ENCODE results near the gene PRAMEF5.
"Not testable (repeated sequence)": the region's sequence is repeated elsewhere in the genome, so short reads cannot be mapped to it uniquely, and the experiment has no call there.

Gene PRAMEF5

GRCh38 chr1:13245841-13246553 lies 8.0 kb upstream of the PRAMEF5 start:
- H3K36me3 ChIP-seq (ENCODE audit: control insufficient read depth in 2 of 2, insufficient read depth in 1 of 2, low read length in 2 of 2); H3K27ac ChIP-seq (ENCODE audit: extremely low read depth, low read depth, low read length); CTCF ChIA-PET; H3K4me3 ChIP-seq (ENCODE audit: low read depth, low read length); POLR2A ChIA-PET; H3K4me1 ChIP-seq (ENCODE audit: control insufficient read depth, insufficient read depth, low read length); H3K9me3 ChIP-seq (ENCODE audit: control insufficient read depth, insufficient read depth, low read depth, low read length): not testable (repeated sequence)

- POLR2A ChIA-PET; CTCF ChIA-PET; H3K4me1 ChIP-seq (ENCODE audit: control insufficient read depth, insufficient read depth, low read length); H3K9me3 ChIP-seq (ENCODE audit: control insufficient read depth, insufficient read depth, low read depth, low read length); H3K4me3 ChIP-seq (ENCODE audit: low read depth, low read length); H3K27ac ChIP-seq (ENCODE audit: extremely low read depth, low read depth, low read length); H3K36me3 ChIP-seq (ENCODE audit: control insufficient read depth in 2 of 2, insufficient read depth in 1 of 2, low read length in 2 of 2): not testable (repeated sequence)
Measured at GRCh38 chr1:13246554-13246871, 7.5 kb upstream of the PRAMEF5 start.

DNA sequence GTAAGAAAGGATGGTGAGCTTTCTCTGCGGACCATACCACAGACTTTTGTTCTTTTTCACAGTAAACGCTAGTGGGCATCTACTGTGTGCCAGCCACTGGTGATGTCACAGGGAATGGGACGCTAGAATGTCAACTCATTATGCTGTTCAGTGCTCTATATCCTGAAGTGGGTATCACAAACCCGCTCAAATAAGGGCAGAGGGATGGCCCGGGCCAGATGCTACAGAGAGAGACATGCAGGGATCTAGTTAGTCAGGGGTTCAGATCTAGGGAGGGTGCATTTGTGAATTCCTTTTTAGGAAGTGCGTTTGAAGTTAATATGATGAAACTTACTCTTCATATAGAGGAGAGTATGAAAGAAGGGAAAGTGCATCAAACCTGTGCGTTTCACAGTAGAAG lies 6.9 kb upstream of the PRAMEF5 start:
- H3K4me1 ChIP-seq (ENCODE audit: control insufficient read depth, insufficient read depth, low read length); H3K27ac ChIP-seq (ENCODE audit: extremely low read depth, low read depth, low read length); H3K36me3 ChIP-seq (ENCODE audit: control insufficient read depth in 2 of 2, insufficient read depth in 1 of 2, low read length in 2 of 2); H3K4me3 ChIP-seq (ENCODE audit: low read depth, low read length); CTCF ChIA-PET; H3K9me3 ChIP-seq (ENCODE audit: control insufficient read depth, insufficient read depth, low read depth, low read length); POLR2A ChIA-PET: not testable (repeated sequence)

GRCh38 chr1:13265124-13265523 lies 11.1 kb downstream of the PRAMEF5 start:
- H3K27ac ChIP-seq (ENCODE audit: extremely low read depth, low read depth, low read length); CTCF ChIA-PET; H3K4me3 ChIP-seq (ENCODE audit: low read depth, low read length); H3K4me1 ChIP-seq (ENCODE audit: control insufficient read depth, insufficient read depth, low read length); H3K9me3 ChIP-seq (ENCODE audit: control insufficient read depth, insufficient read depth, low read depth, low read length); POLR2A ChIA-PET; H3K36me3 ChIP-seq (ENCODE audit: control insufficient read depth in 2 of 2, insufficient read depth in 1 of 2, low read length in 2 of 2): not testable (repeated sequence)

GRCh38 chr1:13277016-13277415 lies 23.0 kb downstream of the PRAMEF5 start:
- POLR2A ChIA-PET; H3K4me1 ChIP-seq (ENCODE audit: control insufficient read depth, insufficient read depth, low read length): not testable (repeated sequence)

DNA sequence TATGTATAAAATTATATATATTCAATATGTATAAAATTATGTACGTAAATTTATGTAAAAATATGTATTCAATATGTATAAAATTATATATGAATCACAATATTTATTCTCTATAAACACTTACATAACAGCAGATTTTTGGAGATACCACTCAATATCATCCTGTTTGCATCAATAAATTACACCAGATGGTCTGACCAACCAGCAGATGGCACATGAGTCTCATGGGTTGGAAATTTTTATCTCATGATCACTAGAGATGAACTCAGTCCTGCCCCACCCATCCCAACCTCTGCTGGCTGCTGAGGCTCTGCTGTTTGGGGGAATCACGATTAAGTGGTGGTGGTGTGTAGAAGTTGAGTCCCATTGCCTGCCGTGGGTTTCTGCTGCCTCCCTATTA lies 25.6 kb downstream of the PRAMEF5 start:
- H3K27ac ChIP-seq (ENCODE audit: extremely low read depth, low read depth, low read length); H3K4me1 ChIP-seq (ENCODE audit: control insufficient read depth, insufficient read depth, low read length); POLR2A ChIA-PET; H3K9me3 ChIP-seq (ENCODE audit: control insufficient read depth, insufficient read depth, low read depth, low read length); H3K4me3 ChIP-seq (ENCODE audit: low read depth, low read length); CTCF ChIA-PET; H3K36me3 ChIP-seq (ENCODE audit: control insufficient read depth in 2 of 2, insufficient read depth in 1 of 2, low read length in 2 of 2): not testable (repeated sequence)

More at GRCh38 chr1:13277016-13277415, 23.0 kb downstream of the PRAMEF5 start:
- CTCF ChIA-PET; H3K9me3 ChIP-seq (ENCODE audit: control insufficient read depth, insufficient read depth, low read depth, low read length); H3K36me3 ChIP-seq (ENCODE audit: control insufficient read depth in 2 of 2, insufficient read depth in 1 of 2, low read length in 2 of 2); H3K27ac ChIP-seq (ENCODE audit: extremely low read depth, low read depth, low read length); H3K4me3 ChIP-seq (ENCODE audit: low read depth, low read length): not testable (repeated sequence)

DNA sequence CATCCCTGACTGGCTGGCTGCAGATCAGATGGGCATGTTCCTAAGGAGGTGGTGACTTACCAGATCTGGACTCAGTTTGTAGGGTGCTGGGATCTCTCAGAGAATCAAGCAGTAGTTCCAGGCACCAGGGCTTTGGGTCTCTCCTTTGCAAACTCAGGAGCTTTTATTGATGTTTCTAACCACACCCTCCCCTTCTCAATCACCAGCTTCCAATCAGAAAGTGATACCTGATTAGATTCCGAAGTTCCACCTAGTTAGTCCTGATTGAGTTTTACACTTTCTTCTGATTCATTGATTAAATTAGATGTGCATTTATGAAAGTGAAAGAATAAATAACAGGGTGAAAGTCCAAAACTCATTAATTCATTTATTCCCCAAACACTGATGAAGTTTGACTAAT lies 31.0 kb downstream of the PRAMEF5 start, which contains the start of gene PRAMEF8:
Gene PRAMEF8, minus strand, starts transcription at position 101 of the 400 bp plus-strand sequence. CDS start 1,046 bp downstream, outside the sequence.
- H3K36me3 ChIP-seq (ENCODE audit: control insufficient read depth in 2 of 2, insufficient read depth in 1 of 2, low read length in 2 of 2); H3K4me1 ChIP-seq (ENCODE audit: control insufficient read depth, insufficient read depth, low read length); POLR2A ChIA-PET; H3K27ac ChIP-seq (ENCODE audit: extremely low read depth, low read depth, low read length); H3K9me3 ChIP-seq (ENCODE audit: control insufficient read depth, insufficient read depth, low read depth, low read length); H3K4me3 ChIP-seq (ENCODE audit: low read depth, low read length); CTCF ChIA-PET: not testable (repeated sequence)

- CTCF ChIA-PET; H3K9me3 ChIP-seq (ENCODE audit: control insufficient read depth, insufficient read depth, low read depth, low read length); H3K4me3 ChIP-seq (ENCODE audit: low read depth, low read length); POLR2A ChIA-PET; H3K27ac ChIP-seq (ENCODE audit: extremely low read depth, low read depth, low read length); H3K36me3 ChIP-seq (ENCODE audit: control insufficient read depth in 2 of 2, insufficient read depth in 1 of 2, low read length in 2 of 2); H3K4me1 ChIP-seq (ENCODE audit: control insufficient read depth, insufficient read depth, low read length): not testable (repeated sequence)
Measured at GRCh38 chr1:13289030-13289429, 35.0 kb downstream of the PRAMEF5 start.

GRCh38 chr1:13297216-13297931 lies 43.4 kb downstream of the PRAMEF5 start:
- POLR2A ChIA-PET; H3K9me3 ChIP-seq (ENCODE audit: control insufficient read depth, insufficient read depth, low read depth, low read length); CTCF ChIA-PET; H3K4me1 ChIP-seq (ENCODE audit: control insufficient read depth, insufficient read depth, low read length); H3K36me3 ChIP-seq (ENCODE audit: control insufficient read depth in 2 of 2, insufficient read depth in 1 of 2, low read length in 2 of 2); H3K4me3 ChIP-seq (ENCODE audit: low read depth, low read length); H3K27ac ChIP-seq (ENCODE audit: extremely low read depth, low read depth, low read length): not testable (repeated sequence)

DNA sequence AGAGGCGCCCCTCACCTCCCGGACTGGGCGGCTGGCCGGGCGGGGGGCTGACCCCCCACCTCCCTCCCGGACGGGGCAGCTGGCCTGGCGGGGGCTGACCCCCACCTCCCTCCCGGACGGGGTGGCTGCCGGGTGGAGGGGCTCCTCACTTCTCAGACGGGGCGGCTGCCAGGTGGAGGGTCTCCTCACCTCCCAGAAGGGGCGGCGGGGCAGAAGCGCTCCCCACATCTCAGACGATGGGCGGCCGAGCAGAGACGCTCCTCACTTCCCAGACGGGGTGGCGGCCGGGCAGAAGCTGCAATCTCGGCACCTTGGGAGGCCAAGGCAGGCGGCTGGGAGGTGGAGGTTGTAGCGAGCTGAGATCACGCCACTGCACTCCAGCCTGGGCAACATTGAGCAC lies 44.7 kb downstream of the PRAMEF5 start:
- POLR2A ChIA-PET: not testable (repeated sequence)

DNA sequence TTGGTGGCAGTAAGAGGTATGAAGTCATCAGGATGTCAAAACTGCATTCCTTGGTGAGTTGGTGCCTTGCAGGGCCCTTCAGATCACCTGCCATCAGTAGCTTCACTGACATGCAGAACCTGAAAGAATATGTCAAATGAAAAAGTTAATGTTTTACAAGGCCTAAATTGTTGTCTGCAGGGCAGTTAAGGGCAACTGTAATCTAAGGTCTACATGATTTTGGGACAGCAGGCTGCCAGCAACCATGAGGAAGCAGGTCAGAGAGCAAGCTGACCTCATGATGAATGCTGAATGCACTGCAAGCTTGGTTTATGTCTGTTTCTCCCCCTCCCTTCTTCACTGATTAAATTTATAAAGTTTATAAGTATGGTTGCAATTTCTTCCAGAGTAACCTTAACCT lies 48.2 kb downstream of the PRAMEF5 start:
- H3K27ac ChIP-seq (ENCODE audit: extremely low read depth, low read depth, low read length); POLR2A ChIA-PET; H3K36me3 ChIP-seq (ENCODE audit: control insufficient read depth in 2 of 2, insufficient read depth in 1 of 2, low read length in 2 of 2); H3K4me3 ChIP-seq (ENCODE audit: low read depth, low read length); CTCF ChIA-PET; H3K4me1 ChIP-seq (ENCODE audit: control insufficient read depth, insufficient read depth, low read length); H3K9me3 ChIP-seq (ENCODE audit: control insufficient read depth, insufficient read depth, low read depth, low read length): not testable (repeated sequence)

More for the DNA sequence above, 44.7 kb downstream of the PRAMEF5 start:
- H3K4me3 ChIP-seq (ENCODE audit: low read depth, low read length); H3K27ac ChIP-seq (ENCODE audit: extremely low read depth, low read depth, low read length); H3K9me3 ChIP-seq (ENCODE audit: control insufficient read depth, insufficient read depth, low read depth, low read length); CTCF ChIA-PET; H3K36me3 ChIP-seq (ENCODE audit: control insufficient read depth in 2 of 2, insufficient read depth in 1 of 2, low read length in 2 of 2); H3K4me1 ChIP-seq (ENCODE audit: control insufficient read depth, insufficient read depth, low read length): not testable (repeated sequence)

All from HEK293 (cell line).